ENCODE measurements around the gene ADH1C. TPM values are rescaled to one million over a fixed set of nuclear protein-coding genes. Genes with fewer than 3 reads are reported as not detected.

The ADH1C gene
- total RNA-seq, 1 donor from 2014 or later: not detected

GRCh38 chr4:99305638-99306400, 46.7 kb downstream of the ADH1C start:
- DNase-seq: no peak
- Mint-ChIP-seq H3K27ac (no peak overlapping the region), H3K9me3 (peaks cover 3% of the 10 kb centered on the region), H3K4me3 (no peak overlapping the region), H3K36me3 (ENCODE audit: low read depth) (no peaks in the 10 kb centered on the region), H3K4me1 (no peaks in the 10 kb centered on the region), H3K27me3 (no peaks in the 10 kb centered on the region)
- intact Hi-C loops (cut with micrococcal nuclease): no loop called here

- no peaks in the 10 kb centered on the region for H3K4me1 Mint-ChIP-seq
- no peak for DNase-seq
- no peak overlapping the region for H3K4me3 Mint-ChIP-seq
- intact Hi-C loops (cut with micrococcal nuclease): no loop called here
- peaks cover 10% of the 10 kb centered on the region for H3K9me3 Mint-ChIP-seq
- H3K27me3 Mint-ChIP-seq: no peaks in the 10 kb centered on the region
- no peaks in the 10 kb centered on the region for H3K36me3 Mint-ChIP-seq (ENCODE audit: low read depth)
- H3K27ac Mint-ChIP-seq: no peak overlapping the region
Measured at GRCh38 chr4:99301376-99302164, 51.0 kb downstream of the ADH1C start.

GRCh38 chr4:99300934-99301333, 51.6 kb downstream of the ADH1C start:
- no peak for DNase-seq
- H3K4me1 Mint-ChIP-seq: no peaks in the 10 kb centered on the region

GRCh38 chr4:99293357-99293756, 59.2 kb downstream of the ADH1C start:
- H3K4me1 Mint-ChIP-seq: no peaks in the 10 kb centered on the region
- no peak overlapping the region for H3K27ac Mint-ChIP-seq
- peaks cover 19% of the 10 kb centered on the region for H3K9me3 Mint-ChIP-seq
- no peaks in the 10 kb centered on the region for H3K27me3 Mint-ChIP-seq
- no peaks in the 10 kb centered on the region for H3K36me3 Mint-ChIP-seq (ENCODE audit: low read depth)
- no peak for DNase-seq
- intact Hi-C loops (cut with micrococcal nuclease): no loop called here
- H3K4me3 Mint-ChIP-seq: no peak overlapping the region

More at GRCh38 chr4:99300934-99301333, 51.6 kb downstream of the ADH1C start:
- no peaks in the 10 kb centered on the region for H3K27me3 Mint-ChIP-seq
- peaks cover 14% of the 10 kb centered on the region for H3K9me3 Mint-ChIP-seq
- intact Hi-C loops (cut with micrococcal nuclease): no loop called here
- H3K36me3 Mint-ChIP-seq (ENCODE audit: low read depth): no peaks in the 10 kb centered on the region
- no peak overlapping the region for H3K4me3 Mint-ChIP-seq
- H3K27ac Mint-ChIP-seq: no peak overlapping the region

- Mint-ChIP-seq H3K27me3 (no peaks in the 10 kb centered on the region), H3K4me3 (no peak within 1 kb of the TSS), H3K9me3 (peaks cover 9% of the 10 kb centered on the region), H3K36me3 (ENCODE audit: low read depth) (no peaks in the 10 kb centered on the region), H3K4me1 (no peaks in the 10 kb centered on the region), H3K27ac (no peak within 1 kb of the TSS)
- intact Hi-C loops (cut with micrococcal nuclease): no loop called here
- DNase-seq: no peak
Measured at GRCh38 chr4:99290848-99291786, 61.4 kb downstream of the ADH1C start, which contains the start of gene ADH1A. Gene ADH1A (minus strand): TSS chr4:99290985. CDS start chr4:99290914, 71 bp downstream.

Other genes starting within 250 kb of the ADH1C start
- not detected in 2 replicates for gene ADH4, start 208.4 kb downstream of the ADH1C start, total RNA-seq
- gene ADH6, start 133.5 kb downstream of the ADH1C start, total RNA-seq: not detected in 2 replicates
- gene ADH1A, start 61.8 kb downstream of the ADH1C start, total RNA-seq: not detected in 2 replicates
- not detected in 2 replicates for gene ADH1B, start 31.3 kb downstream of the ADH1C start, total RNA-seq
- not detected in 2 replicates for gene ADH7, start 82.6 kb upstream of the ADH1C start, total RNA-seq
- not detected in 2 replicates for gene C4orf17, start 158.3 kb upstream of the ADH1C start, total RNA-seq
- 7.4 and 8.6 TPM in 2 replicates for gene TRMT10A, start 211.3 kb upstream of the ADH1C start, total RNA-seq
- not detected in 2 replicates for gene MTTP, start 222.1 kb upstream of the ADH1C start, total RNA-seq

Measured in activated CD4-positive, alpha-beta T cell treated with anti-CD3 and anti-CD28 coated beads, Interleukin-2, amount 10 ng/mL, durations not matched to agents 24 days and 14 days (primary cell).